HepG2 (cell line): ENCODE results near the gene FAM83C. TPM values are rescaled to one million over a fixed set of nuclear protein-coding genes. Genes with fewer than 3 reads are reported as not detected.
A peak's percentile ranks its signal among the peaks of the same experiment; 100 is the strongest.

Experiments used
- HES4 ChIP-seq: sonication (generic); formaldehyde crosslinking; IDR thresholded peaks from 2 replicates; pipeline ENCODE4 v1.9.0; 2021; ENCODE audit warnings: mild to moderate bottlenecking, missing genetic modification reagents, borderline replicate concordance
- HOXA7 ChIP-seq: sonication (generic); formaldehyde crosslinking; IDR thresholded peaks from 2 replicates; pipeline ENCODE4 v1.8.1; 2022; ENCODE audit warnings: mild to moderate bottlenecking, missing genetic modification reagents, moderate library complexity
- JUND ChIP-seq: sonication (generic); formaldehyde crosslinking; IDR thresholded peaks from 2 replicates; pipeline ENCODE4 v1.8.0; 2022; ENCODE audit warnings: mild to moderate bottlenecking, missing genetic modification reagents
- KDM5A ChIP-seq: fragments of 200-600 bp; sonication (generic); IDR thresholded peaks from 2 replicates; pipeline ENCODE4 v1.7.0; 2018; ENCODE audit warnings: antibody characterized with exemption, mild to moderate bottlenecking, low read length, borderline replicate concordance
- KLF12 ChIP-seq: sonication (generic); formaldehyde crosslinking; IDR thresholded peaks from 2 replicates; pipeline ENCODE4 v1.4.0; 2020; ENCODE audit warnings: missing genetic modification reagents, borderline replicate concordance
- MIXL1 ChIP-seq: IDR thresholded peaks from 2 replicates; pipeline ENCODE4 v1.6.1; 2016
- SAFB2 ChIP-seq: sonication (generic); formaldehyde crosslinking; IDR thresholded peaks from 2 replicates; pipeline ENCODE4 v1.5.1; 2020; ENCODE audit warnings: missing genetic modification reagents, low read depth, mild to moderate bottlenecking, borderline replicate concordance
- SATB2 ChIP-seq: sonication (generic); formaldehyde crosslinking; IDR thresholded peaks from 2 replicates; pipeline ENCODE4 v1.5.0; 2020; ENCODE audit warnings: missing genetic modification reagents
- ZBTB7A ChIP-seq: sonication (generic); formaldehyde crosslinking; IDR thresholded peaks from 2 replicates; pipeline ENCODE4 v1.8.0; 2022; ENCODE audit warnings: mild to moderate bottlenecking, missing genetic modification reagents
- ZNF224 ChIP-seq: sonication (generic); formaldehyde crosslinking; IDR thresholded peaks from 2 replicates; pipeline ENCODE4 v1.5.0; 2020; ENCODE audit warnings: mild to moderate bottlenecking, missing genetic modification reagents
- ZNF44 ChIP-seq: sonication (generic); formaldehyde crosslinking; IDR thresholded peaks from 2 replicates; pipeline ENCODE4 v1.5.1; 2020; ENCODE audit warnings: mild to moderate bottlenecking, missing genetic modification reagents
- ZNF501 ChIP-seq: sonication (generic); formaldehyde crosslinking; IDR thresholded peaks from 2 replicates; pipeline ENCODE4 v1.5.1; 2020; ENCODE audit warnings: mild to moderate bottlenecking, moderate library complexity, missing genetic modification reagents
- ZNF652 ChIP-seq: IDR thresholded peaks from 2 replicates; pipeline ENCODE4 v1.6.1; 2016; ENCODE audit warnings: low read depth, borderline replicate concordance
- ZNF709 ChIP-seq: sonication (generic); formaldehyde crosslinking; IDR thresholded peaks from 2 replicates; pipeline ENCODE4 v1.5.0; 2020; ENCODE audit warnings: mild to moderate bottlenecking, missing genetic modification reagents
- ZNF724P ChIP-seq: sonication (generic); formaldehyde crosslinking; IDR thresholded peaks from 2 replicates; pipeline ENCODE4 v1.8.0; 2022; ENCODE audit warnings: missing genetic modification reagents, borderline replicate concordance
- ZNF761 ChIP-seq: sonication (generic); formaldehyde crosslinking; conservative IDR thresholded peaks from 2 replicates; pipeline ENCODE4 v1.4.0; 2020; ENCODE audit warnings: mild to moderate bottlenecking, missing genetic modification reagents
- ZNF766 ChIP-seq: sonication (generic); formaldehyde crosslinking; IDR thresholded peaks from 2 replicates; pipeline ENCODE4 v1.5.0; 2020; ENCODE audit warnings: missing genetic modification reagents, borderline replicate concordance
- ZNF775 ChIP-seq: sonication (generic); formaldehyde crosslinking; IDR thresholded peaks from 2 replicates; pipeline ENCODE4 v1.4.0; 2020; ENCODE audit warnings: missing genetic modification reagents, mild to moderate bottlenecking, moderate library complexity, borderline replicate concordance
- ZNF781 ChIP-seq: sonication (generic); formaldehyde crosslinking; IDR thresholded peaks from 2 replicates; pipeline ENCODE4 v1.5.1; 2020; ENCODE audit warnings: borderline replicate concordance, mild to moderate bottlenecking, missing genetic modification reagents; ENCODE audit errors: not compliant biosample characterization
- polyA plus RNA-seq, 8 experiments: library from polyadenylated mRNA; depleted of rRNA in 3 of 8; stranded (reverse) in 7 of 8; unstranded in 1 of 8; fragments of >200 nt; fragmentation: Illumina TruSeq in 4 of 8; extraction: Trizol in 4 of 8; gene quantifications; 2 replicates each; pipeline versions ENCODE4 v1.2.1 to v1.2.3, GENCODE V29; 2011 to 2016; ENCODE audit warnings: low read depth in 4 of 8, missing spikeins in 1 of 8, mixed read lengths in 1 of 8; ENCODE audit not compliant: insufficient read depth in 1 of 8
- total RNA-seq, 5 experiments: library from RNA; depleted of rRNA; stranded (reverse); fragments of >200 nt; fragmentation: Illumina TruSeq; extraction: Trizol; gene quantifications; 2 replicates each; pipeline ENCODE4 v1.2.3, GENCODE V29; 2016; ENCODE audit warnings: low read depth in 1 of 5
- TF ChIP-seq, protein P1 (sequence below): sonication (generic); formaldehyde crosslinking; IDR thresholded peaks from 2 replicates; pipeline ENCODE4 v1.9.0; 2022; ENCODE audit warnings: low read depth, missing genetic modification reagents
- TF ChIP-seq, protein P2 (sequence below): IDR thresholded peaks from 2 replicates; pipeline ENCODE4 v1.6.1; 2016; ENCODE audit warnings: low read depth, borderline replicate concordance
- TF ChIP-seq, protein P3 (sequence below): sonication (generic); formaldehyde crosslinking; IDR thresholded peaks from 2 replicates; pipeline ENCODE4 v1.8.0; 2022; ENCODE audit warnings: mild to moderate bottlenecking, missing genetic modification reagents; ENCODE audit not compliant: insufficient replicate concordance
- TF ChIP-seq, protein P4 (sequence below), 2 experiments: fragments of 450-650 bp in 1 of 2; sonication (generic) in 1 of 2; formaldehyde crosslinking; IDR thresholded peaks; 2 replicates each; pipeline versions ENCODE4 v1.5.0 to v1.8.0; 2020 to 2022; ENCODE audit warnings: mild to moderate bottlenecking in 1 of 2, missing genetic modification reagents in 1 of 2
- TF ChIP-seq, protein P5 (sequence below): sonication (generic); formaldehyde crosslinking; IDR thresholded peaks from 2 replicates; pipeline ENCODE4 v1.4.0; 2020; ENCODE audit warnings: missing genetic modification reagents, borderline replicate concordance

Gene FAM83C
- total and polyA plus RNA-seq, 2 of the 13 experiments (the other 11 are each of a cell fraction or from before 2014, with no cell fraction given): 0.04 TPM; not detected in 1

DNA sequence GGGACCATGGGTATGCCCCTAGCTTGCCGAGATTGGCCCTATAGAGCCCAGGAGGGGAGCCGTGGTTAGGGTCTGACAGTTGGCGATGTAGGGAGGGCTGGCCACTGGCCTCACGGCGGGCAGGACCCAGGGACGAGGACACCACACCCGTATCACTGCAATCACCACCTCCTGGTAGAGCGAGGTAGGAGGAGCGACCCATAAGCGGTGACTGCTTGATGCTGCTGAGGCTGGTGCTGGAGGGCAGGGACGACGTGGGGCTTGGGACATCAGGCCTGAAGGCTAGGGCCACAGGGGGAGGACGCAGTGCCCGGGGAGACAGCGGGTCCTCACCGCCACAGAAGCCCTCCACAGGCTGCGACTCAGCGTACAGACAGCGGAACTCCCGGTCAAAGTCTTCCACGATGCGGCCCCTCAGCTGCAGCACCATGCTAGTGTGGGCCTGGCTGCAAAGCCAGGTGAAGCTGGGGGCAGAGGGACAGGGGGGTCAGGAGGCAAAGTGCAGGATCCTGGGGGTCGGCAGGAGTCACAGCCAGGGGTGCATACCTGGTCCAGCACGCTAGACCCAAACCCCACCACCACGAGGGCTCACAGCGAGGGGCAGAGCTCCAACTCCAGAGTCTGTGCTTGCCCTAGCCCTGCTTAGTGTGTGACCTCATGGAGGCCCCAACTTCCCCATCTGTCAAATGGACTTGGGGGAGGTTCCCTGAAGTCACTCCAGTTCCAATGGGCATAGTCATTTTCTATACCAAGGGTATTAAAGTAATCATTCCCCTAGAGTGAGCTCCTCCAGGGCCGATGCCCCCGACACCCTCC lies 4.5 kb downstream of the FAM83C start (continued):
- TF ChIP-seq ZNF224: no peak
- TF ChIP-seq, protein P1, sequence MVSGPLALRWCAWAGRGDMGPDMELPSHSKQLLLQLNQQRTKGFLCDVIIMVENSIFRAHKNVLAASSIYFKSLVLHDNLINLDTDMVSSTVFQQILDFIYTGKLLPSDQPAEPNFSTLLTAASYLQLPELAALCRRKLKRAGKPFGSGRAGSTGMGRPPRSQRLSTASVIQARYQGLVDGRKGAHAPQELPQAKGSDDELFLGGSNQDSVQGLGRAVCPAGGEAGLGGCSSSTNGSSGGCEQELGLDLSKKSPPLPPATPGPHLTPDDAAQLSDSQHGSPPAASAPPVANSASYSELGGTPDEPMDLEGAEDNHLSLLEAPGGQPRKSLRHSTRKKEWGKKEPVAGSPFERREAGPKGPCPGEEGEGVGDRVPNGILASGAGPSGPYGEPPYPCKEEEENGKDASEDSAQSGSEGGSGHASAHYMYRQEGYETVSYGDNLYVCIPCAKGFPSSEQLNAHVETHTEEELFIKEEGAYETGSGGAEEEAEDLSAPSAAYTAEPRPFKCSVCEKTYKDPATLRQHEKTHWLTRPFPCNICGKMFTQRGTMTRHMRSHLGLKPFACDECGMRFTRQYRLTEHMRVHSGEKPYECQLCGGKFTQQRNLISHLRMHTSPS (CRISPR knock-in tag): peak; percentile 58; the same call in 1 of the 2 replicates
- TF ChIP-seq ZBTB7A (CRISPR knock-in tag): peak; percentile 64; the same call in 1 of the 2 replicates
- no peak for TF ChIP-seq ZNF652 (CRISPR knock-in tag)
- TF ChIP-seq, protein P2, sequence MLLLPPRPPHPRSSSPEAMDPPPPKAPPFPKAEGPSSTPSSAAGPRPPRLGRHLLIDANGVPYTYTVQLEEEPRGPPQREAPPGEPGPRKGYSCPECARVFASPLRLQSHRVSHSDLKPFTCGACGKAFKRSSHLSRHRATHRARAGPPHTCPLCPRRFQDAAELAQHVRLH (CRISPR knock-in tag): no peak
- TF ChIP-seq ZNF44 (CRISPR knock-in tag): no peak
- TF ChIP-seq KDM5A: no peak
- TF ChIP-seq ZNF501 (CRISPR knock-in tag): no peak
- TF ChIP-seq ZNF766: no peak
- TF ChIP-seq HOXA7 (CRISPR knock-in tag): no peak
- TF ChIP-seq HES4 (CRISPR knock-in tag): no peak; the same call in 1 of the 2 replicates
- TF ChIP-seq ZNF709 (CRISPR knock-in tag): no peak
- TF ChIP-seq MIXL1 (CRISPR knock-in tag): no peak
- no peak for TF ChIP-seq ZNF775 (CRISPR knock-in tag)
- no peak for TF ChIP-seq ZNF781 (CRISPR knock-in tag)
- TF ChIP-seq ZNF761 (CRISPR knock-in tag): 0 out of 2 replicates have a peak, but pooled peaks have one; percentile 61
- no peak for TF ChIP-seq ZNF724P (CRISPR knock-in tag)
- TF ChIP-seq JUND (CRISPR knock-in tag): no peak
- TF ChIP-seq, protein P3, sequence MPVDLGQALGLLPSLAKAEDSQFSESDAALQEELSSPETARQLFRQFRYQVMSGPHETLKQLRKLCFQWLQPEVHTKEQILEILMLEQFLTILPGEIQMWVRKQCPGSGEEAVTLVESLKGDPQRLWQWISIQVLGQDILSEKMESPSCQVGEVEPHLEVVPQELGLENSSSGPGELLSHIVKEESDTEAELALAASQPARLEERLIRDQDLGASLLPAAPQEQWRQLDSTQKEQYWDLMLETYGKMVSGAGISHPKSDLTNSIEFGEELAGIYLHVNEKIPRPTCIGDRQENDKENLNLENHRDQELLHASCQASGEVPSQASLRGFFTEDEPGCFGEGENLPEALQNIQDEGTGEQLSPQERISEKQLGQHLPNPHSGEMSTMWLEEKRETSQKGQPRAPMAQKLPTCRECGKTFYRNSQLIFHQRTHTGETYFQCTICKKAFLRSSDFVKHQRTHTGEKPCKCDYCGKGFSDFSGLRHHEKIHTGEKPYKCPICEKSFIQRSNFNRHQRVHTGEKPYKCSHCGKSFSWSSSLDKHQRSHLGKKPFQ (CRISPR knock-in tag): no peak
- TF ChIP-seq KLF12 (CRISPR knock-in tag): no peak
- TF ChIP-seq, protein P4, sequence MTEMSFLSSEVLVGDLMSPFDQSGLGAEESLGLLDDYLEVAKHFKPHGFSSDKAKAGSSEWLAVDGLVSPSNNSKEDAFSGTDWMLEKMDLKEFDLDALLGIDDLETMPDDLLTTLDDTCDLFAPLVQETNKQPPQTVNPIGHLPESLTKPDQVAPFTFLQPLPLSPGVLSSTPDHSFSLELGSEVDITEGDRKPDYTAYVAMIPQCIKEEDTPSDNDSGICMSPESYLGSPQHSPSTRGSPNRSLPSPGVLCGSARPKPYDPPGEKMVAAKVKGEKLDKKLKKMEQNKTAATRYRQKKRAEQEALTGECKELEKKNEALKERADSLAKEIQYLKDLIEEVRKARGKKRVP (CRISPR knock-in tag; IDR thresholded peaks at IDR 0.05): no peak
- 0 out of 2 replicates have a peak, but pooled peaks have one; percentile 64 for TF ChIP-seq SAFB2 (CRISPR knock-in tag)
- no peak for TF ChIP-seq SATB2 (CRISPR knock-in tag)
- TF ChIP-seq, protein P5, sequence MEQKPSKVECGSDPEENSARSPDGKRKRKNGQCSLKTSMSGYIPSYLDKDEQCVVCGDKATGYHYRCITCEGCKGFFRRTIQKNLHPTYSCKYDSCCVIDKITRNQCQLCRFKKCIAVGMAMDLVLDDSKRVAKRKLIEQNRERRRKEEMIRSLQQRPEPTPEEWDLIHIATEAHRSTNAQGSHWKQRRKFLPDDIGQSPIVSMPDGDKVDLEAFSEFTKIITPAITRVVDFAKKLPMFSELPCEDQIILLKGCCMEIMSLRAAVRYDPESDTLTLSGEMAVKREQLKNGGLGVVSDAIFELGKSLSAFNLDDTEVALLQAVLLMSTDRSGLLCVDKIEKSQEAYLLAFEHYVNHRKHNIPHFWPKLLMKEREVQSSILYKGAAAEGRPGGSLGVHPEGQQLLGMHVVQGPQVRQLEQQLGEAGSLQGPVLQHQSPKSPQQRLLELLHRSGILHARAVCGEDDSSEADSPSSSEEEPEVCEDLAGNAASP: no peak
